HepG2 (cell line): ENCODE results near the gene ATF1. TPM values are rescaled to one million over a fixed set of nuclear protein-coding genes. Genes with fewer than 3 reads are reported as not detected.
A peak's percentile ranks its signal among the peaks of the same experiment; 100 is the strongest.

Source experiments
- ARID5B ChIP-seq: IDR thresholded peaks from 2 replicates; pipeline ENCODE4 v1.4.0; 2020; ENCODE audit warnings: mild to moderate bottlenecking, missing genetic modification reagents
- CENPBD1 ChIP-seq: sonication (generic); formaldehyde crosslinking; IDR thresholded peaks from 2 replicates; pipeline ENCODE4 v1.8.0; 2022; ENCODE audit warnings: missing genetic modification reagents, low read depth, mild to moderate bottlenecking, borderline replicate concordance
- DMAP1 ChIP-seq: IDR thresholded peaks from 2 replicates; pipeline ENCODE4 v1.6.1; 2016
- ETV5 ChIP-seq: IDR thresholded peaks from 2 replicates; pipeline ENCODE4 v1.6.1; 2018; ENCODE audit warnings: missing biosample characterization, missing genetic modification reagents, inconsistent platforms, borderline replicate concordance
- NCOR1 ChIP-seq: fragments of 200-600 bp; sonication (generic); IDR thresholded peaks from 2 replicates; pipeline ENCODE4 v1.7.0; 2017; ENCODE audit warnings: antibody characterized with exemption, low read length, borderline replicate concordance
- RAD51 ChIP-seq: fragments of 450-650 bp; IDR thresholded peaks from 2 replicates; pipeline ENCODE4 v1.6.1; 2016; ENCODE audit warnings: borderline replicate concordance
- SNAPC2 ChIP-seq: sonication (generic); formaldehyde crosslinking; IDR thresholded peaks from 2 replicates; pipeline ENCODE4 v1.8.1; 2022; ENCODE audit warnings: mild to moderate bottlenecking, missing genetic modification reagents
- TEAD2 ChIP-seq: sonication (generic); formaldehyde crosslinking; IDR thresholded peaks from 2 replicates; pipeline ENCODE4 v1.9.0; 2021; ENCODE audit warnings: missing genetic modification reagents
- ZBTB33 ChIP-seq: sonication (generic); formaldehyde crosslinking; IDR thresholded peaks from 2 replicates; pipeline ENCODE4 v1.4.0; 2020; ENCODE audit warnings: missing genetic modification reagents
- ZNF3 ChIP-seq: IDR thresholded peaks from 2 replicates; pipeline ENCODE4 v1.7.0; 2017; ENCODE audit warnings: inconsistent platforms
- ZNF407 ChIP-seq: sonication (generic); formaldehyde crosslinking; IDR thresholded peaks from one replicate; pipeline ENCODE4 v1.5.1; 2020; ENCODE audit warnings: mild to moderate bottlenecking, missing genetic modification reagents; ENCODE audit errors: not compliant biosample characterization
- polyA plus RNA-seq, 8 experiments: library from polyadenylated mRNA; depleted of rRNA in 3 of 8; stranded (reverse) in 7 of 8; unstranded in 1 of 8; fragments of >200 nt; fragmentation: Illumina TruSeq in 4 of 8; extraction: Trizol in 4 of 8; gene quantifications; 2 replicates each; pipeline versions ENCODE4 v1.2.1 to v1.2.3, GENCODE V29; 2011 to 2016; ENCODE audit warnings: low read depth in 4 of 8, missing spikeins in 1 of 8, mixed read lengths in 1 of 8; ENCODE audit not compliant: insufficient read depth in 1 of 8
- total RNA-seq, 5 experiments: library from RNA; depleted of rRNA; stranded (reverse); fragments of >200 nt; fragmentation: Illumina TruSeq; extraction: Trizol; gene quantifications; 2 replicates each; pipeline ENCODE4 v1.2.3, GENCODE V29; 2016; ENCODE audit warnings: low read depth in 1 of 5

The ATF1 gene
- total and polyA plus RNA-seq, 2 of the 13 experiments (the other 11 are each of a cell fraction or from before 2014, with no cell fraction given), result 29.3 to 52.0 TPM

- TF ChIP-seq ZNF407 (no peak), ETV5 (peak; percentile 64; the same call in 1 of the 2 replicates), ZNF3 (CRISPR knock-in tag) (no peak), NCOR1 (no peak), CENPBD1 (CRISPR knock-in tag) (no peak), ZBTB33 (CRISPR knock-in tag) (no peak), DMAP1 (CRISPR knock-in tag) (no peak), TEAD2 (no peak), RAD51 (no peak), SNAPC2 (CRISPR knock-in tag) (no peak), ARID5B (CRISPR knock-in tag) (peak; percentile 70)
These were observed 22.8 kb downstream of the ATF1 start (continued) for GRCh38 chr12:50786498-50787231.
